Rectal smooth muscle tissue (tissue), 1 donor: Measurements from ENCODE around the gene PDGFC.

Experiments
- H3K27ac ChIP-seq: one replicate; pipeline ENCODE4 v1.7.0; 2013; ENCODE audit warnings: low read depth, low read length, inconsistent platforms
- H3K27me3 ChIP-seq: one replicate; pipeline ENCODE4 v1.7.0; 2013; ENCODE audit warnings: low read length; ENCODE audit not compliant: control insufficient read depth, insufficient read depth
- H3K36me3 ChIP-seq: one replicate; pipeline ENCODE4 v1.7.0; 2013; ENCODE audit warnings: low read length; ENCODE audit not compliant: control insufficient read depth, insufficient read depth
- H3K4me1 ChIP-seq: one replicate; pipeline ENCODE4 v1.7.0; 2013; ENCODE audit warnings: low read length; ENCODE audit not compliant: control insufficient read depth, insufficient read depth
- H3K4me3 ChIP-seq: one replicate; pipeline ENCODE4 v1.7.0; 2013; ENCODE audit warnings: low read length
- H3K9ac ChIP-seq: one replicate; pipeline ENCODE4 v1.7.0; 2013; ENCODE audit warnings: low read length

Gene PDGFC, protein sequence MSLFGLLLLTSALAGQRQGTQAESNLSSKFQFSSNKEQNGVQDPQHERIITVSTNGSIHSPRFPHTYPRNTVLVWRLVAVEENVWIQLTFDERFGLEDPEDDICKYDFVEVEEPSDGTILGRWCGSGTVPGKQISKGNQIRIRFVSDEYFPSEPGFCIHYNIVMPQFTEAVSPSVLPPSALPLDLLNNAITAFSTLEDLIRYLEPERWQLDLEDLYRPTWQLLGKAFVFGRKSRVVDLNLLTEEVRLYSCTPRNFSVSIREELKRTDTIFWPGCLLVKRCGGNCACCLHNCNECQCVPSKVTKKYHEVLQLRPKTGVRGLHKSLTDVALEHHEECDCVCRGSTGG

DNA sequence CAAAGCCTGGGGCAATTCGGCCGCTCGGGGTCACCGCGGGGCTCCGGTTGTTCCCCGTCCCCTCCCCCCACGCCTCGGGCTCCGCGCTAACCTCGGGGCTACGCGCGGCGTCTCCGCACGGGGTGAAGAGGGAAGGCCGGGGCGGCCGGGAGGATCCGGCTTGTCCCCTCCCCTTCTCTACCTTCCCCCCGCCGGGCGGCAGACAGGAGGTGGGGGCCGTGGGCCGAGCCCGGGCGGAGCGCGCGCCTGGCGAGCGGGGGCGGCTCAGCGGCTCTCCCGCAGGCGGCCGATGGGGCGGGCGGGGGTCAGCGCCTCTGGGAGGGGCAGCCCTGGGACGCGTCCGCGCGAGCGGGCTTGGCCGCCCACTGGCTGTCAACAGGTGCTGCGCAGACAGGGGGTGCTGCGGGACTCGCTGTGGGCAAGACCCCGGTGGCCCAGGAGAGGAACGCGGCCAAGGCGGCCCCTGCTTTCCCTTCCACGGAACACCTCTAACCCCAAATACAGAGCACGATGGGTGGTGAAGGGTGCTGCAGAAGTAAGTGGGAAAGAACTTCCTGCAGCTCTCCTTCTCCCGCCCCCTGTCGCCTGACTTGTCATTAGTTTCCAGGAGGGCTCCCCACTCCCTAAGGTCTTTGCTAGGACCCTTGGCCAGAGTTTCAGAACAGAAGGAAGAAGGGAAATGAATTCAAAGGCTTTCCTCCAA, at the start of gene PDGFC:
PDGFC (minus strand) TSS at position 124 of the 703 bp plus-strand sequence. CDS start 896 bp downstream, outside the sequence.
- peaks cover 8% of the 10 kb centered on the region for H3K4me1 ChIP-seq
- peak within 1 kb of the TSS; percentile 90 for H3K27ac ChIP-seq
- no peaks in the 10 kb centered on the region for H3K27me3 ChIP-seq

DNA sequence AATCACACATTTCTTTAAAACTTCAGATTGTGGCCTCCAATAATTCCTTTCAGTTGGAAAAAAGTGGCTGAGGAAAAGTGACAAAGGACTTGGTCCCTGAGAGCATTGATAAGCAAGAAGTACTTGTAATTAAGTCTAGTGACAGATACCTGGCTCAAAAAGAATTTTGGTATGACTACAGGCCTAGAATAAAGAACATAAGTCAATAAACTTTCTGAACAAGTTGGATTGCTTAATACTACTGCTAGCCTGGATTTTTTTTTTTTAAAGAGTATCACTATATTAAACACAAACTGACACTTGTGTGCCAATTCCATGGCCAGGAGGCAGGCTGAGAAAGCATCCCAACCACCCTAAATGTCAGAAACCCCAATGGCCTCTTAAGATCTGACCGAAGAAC, 49.3 kb upstream of the PDGFC start:
- no peak overlapping the region for H3K27ac ChIP-seq
- no peak overlapping the region for H3K4me3 ChIP-seq
- H3K4me1 ChIP-seq, result no peaks in the 10 kb centered on the region
- H3K27me3 ChIP-seq, result no peaks in the 10 kb centered on the region
- H3K36me3 ChIP-seq, result no peaks in the 10 kb centered on the region
- H3K9ac ChIP-seq, result no peak overlapping the region

More for the DNA sequence above, at the start of gene PDGFC:
- Histone ChIP-seq H3K36me3 (no peaks in the 10 kb centered on the region), H3K9ac (peak within 1 kb of the TSS; percentile 52), H3K4me3 (peak within 1 kb of the TSS; percentile 78)

DNA sequence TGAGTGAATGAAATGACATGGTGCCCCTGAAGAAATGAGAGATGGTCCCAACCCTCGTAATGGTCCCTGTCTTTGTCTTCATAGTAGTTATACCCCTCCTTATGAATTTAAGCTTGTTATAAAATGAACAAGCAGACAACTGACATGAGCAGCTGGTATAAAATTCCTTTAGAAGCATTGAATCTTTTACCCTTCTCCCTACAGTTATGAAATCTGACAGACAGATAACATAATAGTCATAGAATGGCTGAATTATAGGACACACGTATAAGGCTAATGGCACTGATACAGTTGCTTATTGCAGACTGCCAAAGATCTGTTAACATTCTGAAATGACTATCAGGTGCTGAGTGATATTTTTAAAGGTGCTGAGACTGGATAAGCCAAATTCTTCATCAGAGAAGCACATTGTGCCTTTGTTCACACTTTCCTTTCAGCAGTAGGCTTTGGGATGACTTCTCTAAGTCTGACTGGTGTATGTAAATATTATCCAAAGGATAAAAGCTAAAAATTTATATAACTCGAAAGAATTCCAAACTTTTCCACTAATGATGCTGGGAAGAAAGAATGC, 47.4 kb upstream of the PDGFC start:
- H3K4me1 ChIP-seq, result no peaks in the 10 kb centered on the region
- H3K27ac ChIP-seq, result no peak overlapping the region
- H3K4me3 ChIP-seq, result no peak overlapping the region
- no peak overlapping the region for H3K9ac ChIP-seq
- no peaks in the 10 kb centered on the region for H3K27me3 ChIP-seq
- H3K36me3 ChIP-seq, result no peaks in the 10 kb centered on the region

DNA sequence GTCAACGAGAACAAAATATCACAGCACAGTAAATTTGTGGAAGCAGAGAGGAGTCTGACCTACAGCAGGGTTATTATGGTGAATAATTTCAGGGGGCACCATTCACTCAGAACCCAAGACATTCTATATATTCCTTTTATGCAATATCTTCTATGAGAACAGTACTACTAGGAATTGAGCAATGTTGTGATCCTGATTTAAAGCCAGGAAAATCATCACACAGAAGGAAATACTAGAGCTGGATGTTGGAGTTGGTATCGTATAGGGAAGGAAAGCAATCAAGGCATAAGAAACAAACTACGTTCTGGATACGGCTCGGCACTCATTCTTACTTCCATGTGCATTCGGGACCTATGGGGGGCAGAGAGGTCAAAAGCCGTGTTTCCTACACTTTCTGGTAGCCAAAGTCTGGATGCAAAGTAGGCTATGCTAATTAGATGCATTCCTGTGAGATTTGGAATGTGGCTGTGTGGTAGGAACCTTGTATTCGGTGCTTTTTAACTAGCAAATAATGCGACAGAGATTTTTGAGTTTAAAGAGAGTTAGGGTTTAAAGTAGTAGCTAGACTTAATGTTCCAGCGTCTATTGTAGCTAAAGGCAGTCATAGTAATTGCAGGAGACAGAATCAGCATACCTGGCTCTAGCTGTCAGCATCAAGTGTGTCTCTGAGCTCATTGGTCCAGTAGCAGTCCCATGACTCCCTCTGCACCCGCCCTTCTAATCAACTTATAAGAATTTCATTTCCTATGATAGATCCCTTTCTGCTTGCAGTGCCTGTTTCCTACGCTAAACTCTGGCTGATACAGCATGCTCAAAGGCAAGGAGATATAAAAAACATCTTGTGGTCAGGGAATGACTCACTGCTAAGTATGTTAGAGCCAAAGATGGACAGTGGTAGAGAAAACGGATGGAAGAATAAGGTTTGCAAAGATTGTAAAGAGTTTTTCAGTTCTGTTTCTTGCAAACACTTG, 43.3 kb upstream of the PDGFC start:
- H3K36me3 ChIP-seq, result no peaks in the 10 kb centered on the region
- no peak overlapping the region for H3K27ac ChIP-seq
- no peak overlapping the region for H3K4me3 ChIP-seq

DNA sequence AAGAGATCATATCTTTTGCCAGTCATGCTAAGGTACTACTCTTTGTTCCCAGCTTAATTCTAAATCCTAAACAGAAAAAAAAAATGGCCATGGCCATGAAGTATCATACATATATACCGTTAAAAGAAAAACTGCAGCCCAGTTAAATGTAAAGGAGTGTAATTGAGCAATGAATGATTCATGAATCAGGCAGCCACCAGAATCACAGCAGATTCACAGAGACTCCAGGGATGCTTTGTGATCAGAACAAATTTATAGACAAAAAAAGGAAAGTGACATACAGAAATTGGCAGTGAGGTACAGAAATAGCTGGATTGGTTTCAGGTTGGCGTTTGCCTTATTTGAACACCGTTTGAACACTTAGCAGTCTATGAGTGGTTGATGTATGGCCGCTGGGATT, 42.1 kb upstream of the PDGFC start:
- H3K4me1 ChIP-seq, result no peaks in the 10 kb centered on the region
- no peaks in the 10 kb centered on the region for H3K27me3 ChIP-seq
- H3K4me3 ChIP-seq, result no peak overlapping the region
- H3K27ac ChIP-seq, result no peak overlapping the region
- H3K9ac ChIP-seq, result no peak overlapping the region
- no peaks in the 10 kb centered on the region for H3K36me3 ChIP-seq

More for the DNA sequence above, 43.3 kb upstream of the PDGFC start:
- Histone ChIP-seq H3K9ac (no peak overlapping the region), H3K4me1 (no peaks in the 10 kb centered on the region), H3K27me3 (no peaks in the 10 kb centered on the region)

DNA sequence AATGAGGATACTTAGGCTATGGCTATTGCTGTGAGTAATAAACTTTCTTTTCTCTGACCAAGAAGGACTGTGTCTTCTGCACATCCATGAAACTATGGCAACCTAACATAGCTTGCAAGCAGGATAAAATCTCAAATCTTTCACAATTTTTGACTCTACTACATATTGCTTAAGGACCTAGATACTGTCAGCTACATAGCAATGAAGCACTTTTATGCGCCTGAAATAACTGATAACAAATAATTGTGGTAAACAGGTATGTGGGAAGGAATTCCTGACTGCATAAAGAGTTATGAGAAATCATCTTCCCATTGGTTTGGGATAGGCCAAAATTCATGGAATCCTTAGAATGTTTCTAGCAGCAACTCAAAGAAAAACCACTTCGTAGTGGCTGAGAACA, 41.2 kb upstream of the PDGFC start:
- Histone ChIP-seq H3K4me3 (no peak overlapping the region), H3K27ac (no peak overlapping the region), H3K4me1 (no peaks in the 10 kb centered on the region), H3K9ac (no peak overlapping the region), H3K36me3 (no peaks in the 10 kb centered on the region), H3K27me3 (no peaks in the 10 kb centered on the region)

DNA sequence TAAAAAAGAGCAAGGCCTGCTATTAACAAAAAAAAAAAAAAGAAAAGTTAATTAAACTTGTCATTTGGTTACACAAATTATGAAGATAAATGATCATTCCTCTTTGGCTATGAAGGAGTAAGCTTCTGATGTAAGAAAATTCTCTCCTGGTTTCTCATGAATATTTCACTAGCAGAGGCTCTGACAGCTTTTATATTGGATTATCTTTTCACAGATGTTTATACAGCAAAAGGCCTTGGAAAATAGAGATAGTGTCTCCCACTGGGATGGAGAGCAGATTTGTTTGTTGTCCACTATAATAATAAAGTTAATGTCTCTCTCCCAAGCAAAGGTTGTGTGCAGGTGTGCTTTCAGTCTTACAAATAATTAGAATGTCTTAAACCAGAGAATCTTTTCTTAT, 40.7 kb upstream of the PDGFC start:
- Histone ChIP-seq H3K4me1 (no peaks in the 10 kb centered on the region), H3K27ac (no peak overlapping the region), H3K9ac (no peak overlapping the region), H3K36me3 (no peaks in the 10 kb centered on the region), H3K27me3 (no peaks in the 10 kb centered on the region), H3K4me3 (no peak overlapping the region)

DNA sequence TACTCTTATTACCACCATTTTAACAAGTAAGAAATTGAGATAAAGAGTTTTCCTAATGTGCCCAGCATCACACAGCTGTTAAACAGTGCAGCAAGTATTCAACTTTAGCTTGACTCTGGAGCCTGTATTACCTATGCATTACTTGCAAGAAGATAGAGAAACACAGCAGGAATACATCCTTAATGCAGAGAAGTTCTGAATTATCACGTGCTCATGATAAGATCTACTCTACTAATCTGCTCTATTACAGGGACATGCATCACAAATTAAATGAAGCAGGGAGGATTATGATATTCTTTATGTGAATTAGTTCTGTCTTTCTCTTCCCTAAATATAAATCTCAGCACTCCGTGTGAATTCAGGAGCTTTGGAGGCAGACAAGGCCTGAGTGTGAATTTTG, 39.0 kb upstream of the PDGFC start:
- Histone ChIP-seq H3K4me1 (no peaks in the 10 kb centered on the region), H3K36me3 (no peaks in the 10 kb centered on the region), H3K9ac (no peak overlapping the region), H3K27ac (no peak overlapping the region), H3K4me3 (no peak overlapping the region), H3K27me3 (no peaks in the 10 kb centered on the region)

DNA sequence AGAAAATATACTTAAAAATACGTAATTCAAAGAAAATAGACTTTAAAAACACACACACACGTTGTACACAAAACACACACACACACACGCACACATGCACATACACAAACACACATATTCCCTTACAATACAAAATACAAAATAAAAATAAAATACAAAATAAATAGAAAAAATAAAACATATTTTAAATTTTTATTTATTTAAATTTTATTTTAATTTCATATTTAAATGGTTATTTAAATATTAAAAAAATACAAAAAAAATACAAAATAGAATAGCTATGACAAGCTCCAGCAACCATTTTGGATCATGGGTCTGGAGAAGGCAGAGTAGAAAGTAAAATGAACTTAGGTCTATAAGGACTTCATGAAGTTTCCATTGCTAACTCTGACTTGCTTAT, 34.2 kb upstream of the PDGFC start:
- H3K4me3 ChIP-seq, result no peak overlapping the region
- no peaks in the 10 kb centered on the region for H3K27me3 ChIP-seq
- H3K27ac ChIP-seq, result no peak overlapping the region
- no peaks in the 10 kb centered on the region for H3K4me1 ChIP-seq
- H3K36me3 ChIP-seq, result no peaks in the 10 kb centered on the region
- no peak overlapping the region for H3K9ac ChIP-seq

DNA sequence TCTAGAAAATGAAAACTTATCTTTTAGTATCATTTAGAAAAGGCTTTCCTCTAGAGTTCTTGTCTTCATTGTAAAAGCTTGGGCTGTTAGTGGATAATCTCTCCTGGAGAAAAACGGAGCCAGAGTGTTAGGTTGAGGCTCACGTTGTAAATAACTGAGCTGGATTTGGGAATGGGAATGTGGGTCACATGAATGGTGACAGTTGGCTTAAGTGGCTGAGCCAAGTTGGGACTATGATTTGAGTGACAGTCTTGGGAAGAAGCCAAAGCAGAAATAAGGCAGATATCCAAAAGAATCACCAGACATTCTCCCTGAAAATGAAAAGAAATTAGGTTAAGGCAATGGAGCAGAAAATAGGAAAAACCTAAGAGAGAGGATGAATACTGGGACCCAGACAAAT, 33.6 kb upstream of the PDGFC start:
- Histone ChIP-seq H3K4me3 (no peak overlapping the region), H3K27ac (no peak overlapping the region), H3K4me1 (no peaks in the 10 kb centered on the region), H3K27me3 (no peaks in the 10 kb centered on the region), H3K36me3 (no peaks in the 10 kb centered on the region), H3K9ac (no peak overlapping the region)

DNA sequence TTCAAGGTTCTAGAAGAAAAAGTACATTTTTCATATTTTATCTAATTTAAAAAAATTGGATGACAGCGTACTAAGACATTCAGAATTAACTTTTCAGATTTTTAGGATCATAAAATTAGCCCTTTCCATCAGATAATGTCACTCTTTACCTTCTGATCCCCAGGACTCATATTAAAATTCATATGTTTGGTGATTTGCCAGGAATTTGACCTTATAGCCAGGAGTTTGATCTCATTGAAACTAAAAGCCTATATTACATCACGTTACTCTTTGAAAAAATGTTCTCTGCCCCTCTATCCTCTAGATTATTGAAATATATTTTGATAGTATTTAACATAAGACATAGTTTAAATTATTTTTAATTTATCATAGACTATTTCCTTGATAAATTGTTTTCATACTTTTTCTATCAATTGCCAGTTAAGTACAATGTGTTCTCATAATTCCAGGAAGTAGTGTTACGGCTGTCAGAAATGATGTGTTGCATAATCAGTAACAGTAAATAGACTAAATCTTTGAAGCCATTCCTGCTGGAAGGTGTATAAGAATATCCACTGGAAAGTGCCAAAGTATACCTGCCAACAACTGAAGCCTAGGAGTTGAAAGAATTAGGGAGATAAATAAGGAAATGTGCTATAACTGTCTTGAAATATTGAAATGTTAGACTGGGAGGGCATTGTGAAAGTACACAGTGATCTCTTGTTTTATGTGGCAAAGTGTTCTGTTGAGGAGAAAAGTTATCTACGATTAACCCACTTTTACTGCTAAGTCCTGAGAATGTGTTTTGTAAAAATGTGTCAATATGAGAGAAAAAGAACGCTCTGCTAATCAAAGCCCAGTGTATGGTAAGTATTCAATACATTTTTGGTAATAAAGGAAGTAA, 32.9 kb upstream of the PDGFC start:
- H3K9ac ChIP-seq, result no peak overlapping the region
- H3K4me3 ChIP-seq, result no peak overlapping the region
- no peaks in the 10 kb centered on the region for H3K36me3 ChIP-seq
- H3K27ac ChIP-seq, result no peak overlapping the region
- no peaks in the 10 kb centered on the region for H3K4me1 ChIP-seq
- no peaks in the 10 kb centered on the region for H3K27me3 ChIP-seq
